OCI-LY7 (cell line): Measurements from ENCODE around the gene CCDC186. TPM values are rescaled to one million over a fixed set of nuclear protein-coding genes. Genes with fewer than 3 reads are reported as not detected.

Experiments
- BruUV-seq: library from RNA; stranded (reverse); fragments of 400-500 nt; replicated peaks from 2 replicates; lab custom pipeline; 2021; lab: Mats Ljungman, UMichigan
- CTCF ChIA-PET: fragments of 300-600 bp; sonication (Branson Sonifier 250); formaldehyde crosslinking; loops from one replicate; lab custom pipeline; 2022; ENCODE audit warnings: antibody characterized with exemption; ENCODE audit not compliant: unreplicated experiment; lab: Charles Lee
- POLR2A ChIA-PET: fragments of 300-600 bp; sonication (Branson Sonifier 250); formaldehyde crosslinking; loops from one replicate; lab custom pipeline; 2022; ENCODE audit warnings: antibody characterized with exemption; lab: Charles Lee
- DNase-seq: peaks from one replicate; pipeline ENCODE4 v3.0.0-alpha.2; 2015; ENCODE audit warnings: low spot score
- H2AFZ ChIP-seq: fragments of 200-600 bp; sonication (generic), shearing (Covaris generic); 2 replicates; pipeline ENCODE4 v1.6.1; 2014; ENCODE audit warnings: mild to moderate bottlenecking, antibody characterized with exemption, low read length, moderate library complexity
- H3K27ac ChIP-seq: fragments of 200-600 bp; sonication (generic); 2 replicates; pipeline ENCODE4 v1.5.1; 2014; ENCODE audit warnings: mixed run types, low read depth, mild to moderate bottlenecking, moderate library complexity, low read length, inconsistent platforms; ENCODE audit not compliant: poor library complexity, severe bottlenecking
- H3K36me3 ChIP-seq: fragments of 200-600 bp; sonication (generic); 2 replicates; pipeline ENCODE4 v1.6.1; 2014; ENCODE audit warnings: mild to moderate bottlenecking, antibody characterized with exemption, low read length, moderate library complexity, mixed read lengths; ENCODE audit not compliant: insufficient read depth
- H3K4me1 ChIP-seq: fragments of 200-600 bp; sonication (generic); 2 replicates; pipeline ENCODE4 v1.5.1; 2014; ENCODE audit warnings: mild to moderate bottlenecking, low read length; ENCODE audit not compliant: insufficient read depth, poor library complexity, severe bottlenecking
- H3K4me2 ChIP-seq: fragments of 200-600 bp; sonication (generic); 2 replicates; pipeline ENCODE4 v1.6.1; 2014; ENCODE audit warnings: mild to moderate bottlenecking, low read length
- H3K4me3 ChIP-seq: fragments of 200-600 bp; sonication (generic); 2 replicates; pipeline ENCODE4 v1.5.1; 2014; ENCODE audit warnings: mild to moderate bottlenecking, low read depth, low read length; ENCODE audit not compliant: poor library complexity, severe bottlenecking
- H3K79me2 ChIP-seq: fragments of 200-600 bp; sonication (generic); 2 replicates; pipeline ENCODE4 v1.6.1; 2016; ENCODE audit warnings: low read depth, mild to moderate bottlenecking, low read length, moderate library complexity, mixed read lengths; ENCODE audit not compliant: insufficient read depth
- H3K9me2 ChIP-seq: fragments of 200-600 bp; sonication (generic); 2 replicates; pipeline ENCODE4 v1.6.1; 2016; ENCODE audit warnings: mild to moderate bottlenecking, low read length, mixed read lengths; ENCODE audit not compliant: insufficient read depth
- H3K9me3 ChIP-seq: fragments of 200-600 bp; sonication (generic); 2 replicates; pipeline ENCODE4 v1.6.1; 2014; ENCODE audit warnings: mild to moderate bottlenecking, mixed run types, low read length, mixed read lengths
- H4K20me1 ChIP-seq: fragments of 200-600 bp; sonication (generic); 2 replicates; pipeline ENCODE4 v1.6.1; 2014; ENCODE audit warnings: mild to moderate bottlenecking, antibody characterized with exemption, low read length, moderate library complexity, mixed read lengths; ENCODE audit not compliant: insufficient read depth
- CTCF ChIP-seq: fragments of 200-600 bp; sonication (generic); conservative IDR thresholded peaks from 2 replicates; pipeline ENCODE4 v1.5.1; 2014; ENCODE audit warnings: mild to moderate bottlenecking, antibody characterized with exemption, low read length, moderate library complexity, mixed read lengths
- EZH2phosphoT487 ChIP-seq: fragments of 200-600 bp; sonication (generic); IDR thresholded peaks from 2 replicates; pipeline ENCODE4 v1.6.1; 2018; ENCODE audit warnings: low read depth, borderline replicate concordance, mild to moderate bottlenecking, mixed run types, antibody characterized with exemption, low read length, moderate library complexity, mixed read lengths
- intact Hi-C: fragments of 100-400 bp; cut with micrococcal nuclease; formaldehyde crosslinking; loops from one replicate; pipeline ENCODE4 v1.10.0; 2022; ENCODE audit not compliant: unreplicated experiment
- total RNA-seq, 2 experiments: library from RNA; depleted of rRNA in 1 of 2; stranded (reverse); fragments of >200 nt in 1 of 2; shearing (Covaris generic) in 1 of 2; gene quantifications; 2 replicates each; pipeline ENCODE4 v1.2.3, GENCODE V29; 2014 to 2022

CCDC186 gene
- total RNA-seq, 2 experiments from 2014 or later = 5.3 to 13.1 TPM

DNA sequence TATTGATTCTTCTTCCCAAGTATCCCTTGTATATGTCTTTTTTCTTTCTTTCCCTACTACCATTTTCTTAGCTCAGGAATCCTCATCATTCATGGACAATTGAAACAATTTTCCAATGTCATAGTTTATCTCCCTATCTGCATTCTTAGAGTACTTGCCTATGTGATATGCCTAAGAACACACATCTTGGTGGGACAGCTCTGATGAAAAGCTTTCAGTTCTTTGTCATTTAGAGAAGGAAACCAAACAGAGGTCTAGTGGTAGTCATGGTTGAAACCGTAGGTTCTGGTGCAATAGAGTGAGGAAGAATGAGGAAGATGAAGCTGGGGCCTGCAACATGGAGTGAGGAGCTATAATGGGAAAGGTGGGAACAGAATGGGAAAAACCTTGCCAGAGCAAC lies 33.3 kb upstream of the CCDC186 start:
- H3K36me3 ChIP-seq = no peaks in the 10 kb centered on the region
- H2AFZ ChIP-seq = no peak overlapping the region
- BruUV-seq = no TSS peak
- no peak overlapping the region for H3K4me3 ChIP-seq
- H4K20me1 ChIP-seq = peaks cover 3% of the 10 kb centered on the region; the same call in 1 of the 2 replicates
- DNase-seq = no peak
- H3K4me2 ChIP-seq = no peak overlapping the region
- H3K27ac ChIP-seq = no peak overlapping the region
- no peak for TF ChIP-seq CTCF
- TF ChIP-seq EZH2phosphoT487 = no peak
- no peaks in the 10 kb centered on the region for H3K4me1 ChIP-seq
- CTCF ChIA-PET = no interaction called here
- no peaks in the 10 kb centered on the region for H3K9me2 ChIP-seq
- H3K9me3 ChIP-seq = no peaks in the 10 kb centered on the region
- H3K79me2 ChIP-seq = no peaks in the 10 kb centered on the region
- intact Hi-C loops = no loop called here
- POLR2A ChIA-PET = no interaction called here

- H3K27ac ChIP-seq = no peak overlapping the region
- peaks cover 3% of the 10 kb centered on the region; the same call in 1 of the 2 replicates for H4K20me1 ChIP-seq
- BruUV-seq = no TSS peak
- no peaks in the 10 kb centered on the region for H3K36me3 ChIP-seq
- H3K4me1 ChIP-seq = no peaks in the 10 kb centered on the region
- no peaks in the 10 kb centered on the region for H3K9me3 ChIP-seq
- TF ChIP-seq CTCF = no peak
- no peak for TF ChIP-seq EZH2phosphoT487
- no peak overlapping the region for H2AFZ ChIP-seq
- DNase-seq = no peak
- intact Hi-C loops = no loop called here
- CTCF ChIA-PET = no interaction called here
- H3K79me2 ChIP-seq = no peaks in the 10 kb centered on the region
- H3K4me3 ChIP-seq = no peak overlapping the region
- no peaks in the 10 kb centered on the region for H3K9me2 ChIP-seq
- no peak overlapping the region for H3K4me2 ChIP-seq
- POLR2A ChIA-PET = interaction anchor here (1.3 kb wide), 1 partner anchor 13 kb away, joined by 3 read pairs; no protein-coding TSS in a partner anchor
These were observed 32.9 kb upstream of the CCDC186 start for GRCh38 chr10:114206902-114207301.

- H3K4me2 ChIP-seq = no peak overlapping the region
- H2AFZ ChIP-seq = no peak overlapping the region
- H3K4me3 ChIP-seq = no peak overlapping the region
- POLR2A ChIA-PET = interaction anchor here (0.5 to 0.7 kb wide), 4 partner anchors 10 to 716 kb away, joined by 3 to 5 read pairs (median 3); no protein-coding TSS in a partner anchor
- peaks cover 3% of the 10 kb centered on the region; the same call in 1 of the 2 replicates for H4K20me1 ChIP-seq
- intact Hi-C loops = no loop called here
- no peaks in the 10 kb centered on the region for H3K9me3 ChIP-seq
- no peak for TF ChIP-seq CTCF
- no peak for TF ChIP-seq EZH2phosphoT487
- CTCF ChIA-PET = no interaction called here
- no peak for DNase-seq
- no peaks in the 10 kb centered on the region for H3K79me2 ChIP-seq
- no peaks in the 10 kb centered on the region for H3K9me2 ChIP-seq
- no TSS peak for BruUV-seq
- no peak overlapping the region for H3K27ac ChIP-seq
- H3K4me1 ChIP-seq = no peaks in the 10 kb centered on the region
- no peaks in the 10 kb centered on the region for H3K36me3 ChIP-seq
These were observed 28.8 kb upstream of the CCDC186 start for GRCh38 chr10:114202812-114203211.
